Measurements from ENCODE around the gene ZNF143. TPM values are rescaled to one million over a fixed set of nuclear protein-coding genes. Genes with fewer than 3 reads are reported as not detected.

ZNF143 gene
- total RNA-seq, 1 experiment from 2014 or later = 29.5 TPM

DNA sequence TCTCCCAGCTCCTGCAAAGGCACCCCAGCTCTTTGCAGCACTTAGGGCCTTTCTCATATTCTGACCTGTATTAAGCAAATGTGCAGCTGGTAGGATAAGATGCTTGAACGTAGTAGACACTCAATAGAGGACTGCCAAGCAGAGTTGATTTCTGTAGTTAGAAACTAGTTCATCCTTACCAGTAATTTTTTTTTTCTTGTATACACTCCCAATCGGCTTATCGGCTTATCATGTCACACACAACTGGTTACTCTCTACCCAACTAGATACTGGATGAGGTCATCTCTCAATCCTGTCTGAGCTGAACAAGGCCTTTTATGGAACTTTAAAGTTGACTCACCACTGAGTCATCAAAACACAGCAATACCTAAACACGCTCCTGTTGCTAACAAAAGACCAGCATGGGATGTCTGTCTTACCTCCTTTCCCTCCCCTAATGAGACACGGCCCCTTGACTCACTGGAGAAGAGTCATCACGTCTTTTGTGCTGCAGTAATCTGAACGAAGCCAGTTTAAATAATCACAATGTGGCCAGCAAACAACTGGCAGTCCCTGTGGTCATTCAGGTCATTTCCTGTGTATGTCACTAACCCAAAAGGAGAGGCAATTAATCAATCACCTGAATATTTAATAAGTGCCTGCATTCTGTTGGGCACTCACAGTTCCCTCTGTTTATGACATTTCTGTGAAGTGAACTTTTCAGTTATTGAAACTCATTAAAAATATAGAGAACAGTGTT is 105.2 kb downstream of the ZNF143 start:
- ChIA-PET CTCF (no interaction called here), POLR2A (ENCODE audit: low non-redundant PET) (interaction anchor here (0.7 kb wide), 1 partner anchor 105 kb away, joined by 6 read pairs; the partner anchor contains the start of gene ZNF143)
- peaks cover 23% of the 10 kb centered on the region for H3K4me1 ChIP-seq (ENCODE audit: insufficient read depth, low read length, poor library complexity, severe bottlenecking)
- H3K27ac ChIP-seq (ENCODE audit: low read depth, low read length, poor library complexity, severe bottlenecking) = peak overlapping the region; percentile 62
- TF ChIP-seq, protein P1, sequence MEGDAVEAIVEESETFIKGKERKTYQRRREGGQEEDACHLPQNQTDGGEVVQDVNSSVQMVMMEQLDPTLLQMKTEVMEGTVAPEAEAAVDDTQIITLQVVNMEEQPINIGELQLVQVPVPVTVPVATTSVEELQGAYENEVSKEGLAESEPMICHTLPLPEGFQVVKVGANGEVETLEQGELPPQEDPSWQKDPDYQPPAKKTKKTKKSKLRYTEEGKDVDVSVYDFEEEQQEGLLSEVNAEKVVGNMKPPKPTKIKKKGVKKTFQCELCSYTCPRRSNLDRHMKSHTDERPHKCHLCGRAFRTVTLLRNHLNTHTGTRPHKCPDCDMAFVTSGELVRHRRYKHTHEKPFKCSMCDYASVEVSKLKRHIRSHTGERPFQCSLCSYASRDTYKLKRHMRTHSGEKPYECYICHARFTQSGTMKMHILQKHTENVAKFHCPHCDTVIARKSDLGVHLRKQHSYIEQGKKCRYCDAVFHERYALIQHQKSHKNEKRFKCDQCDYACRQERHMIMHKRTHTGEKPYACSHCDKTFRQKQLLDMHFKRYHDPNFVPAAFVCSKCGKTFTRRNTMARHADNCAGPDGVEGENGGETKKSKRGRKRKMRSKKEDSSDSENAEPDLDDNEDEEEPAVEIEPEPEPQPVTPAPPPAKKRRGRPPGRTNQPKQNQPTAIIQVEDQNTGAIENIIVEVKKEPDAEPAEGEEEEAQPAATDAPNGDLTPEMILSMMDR (conservative IDR thresholded peaks at IDR 0.05; ENCODE audit: low read depth, low read length) = no peak
- TF ChIP-seq EZH2 (IDR thresholded peaks at IDR 0.05; ENCODE audit: borderline replicate concordance, low read depth, low read length, poor library complexity, severe bottlenecking) = no peak
- no TSS peak for BruUV-seq (replicated peaks)
- no peaks in the 10 kb centered on the region for H3K9me3 ChIP-seq (ENCODE audit: low read depth, low read length, poor library complexity, severe bottlenecking)
- no peaks in the 10 kb centered on the region for H3K36me3 ChIP-seq (ENCODE audit: insufficient read depth, low read length, poor library complexity, severe bottlenecking)
- peak; percentile 91 for DNase-seq (ENCODE audit: low spot score)
- H3K4me3 ChIP-seq (ENCODE audit: low read depth, low read length, poor library complexity, severe bottlenecking) = no peak overlapping the region
- no peaks in the 10 kb centered on the region for H3K27me3 ChIP-seq (replicated peaks; ENCODE audit: insufficient read depth, low read depth, low read length, poor library complexity)
- intact Hi-C loops (cut with micrococcal nuclease; ENCODE audit: unreplicated experiment) = no loop called here

DNA sequence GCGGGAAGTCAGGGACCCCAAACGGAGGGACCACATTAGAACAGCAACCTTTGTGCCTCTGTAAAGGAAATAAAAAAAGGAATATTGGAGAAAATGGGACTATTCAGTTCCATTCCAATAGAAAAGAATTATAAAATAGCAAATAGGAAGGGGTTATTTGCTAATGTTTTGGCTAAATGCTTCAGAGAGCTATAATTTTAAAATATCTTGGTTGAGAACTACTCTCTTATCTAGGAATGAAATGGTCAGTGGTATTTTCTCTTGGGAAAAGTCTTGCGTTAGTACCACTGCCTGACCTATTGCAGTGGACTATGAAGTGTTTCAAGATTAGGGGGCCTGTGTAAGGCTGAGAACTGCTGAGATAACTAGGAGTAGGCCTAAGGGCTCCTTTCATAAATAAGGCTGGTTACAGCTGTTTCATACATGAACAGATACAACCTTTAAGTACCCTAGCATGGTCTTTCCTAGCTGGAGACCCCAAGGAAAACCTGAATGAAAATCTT is 105.8 kb downstream of the ZNF143 start:
- H3K27ac ChIP-seq (ENCODE audit: low read depth, low read length, poor library complexity, severe bottlenecking) = peak overlapping the region; percentile 62
- peaks cover 23% of the 10 kb centered on the region for H3K4me1 ChIP-seq (ENCODE audit: insufficient read depth, low read length, poor library complexity, severe bottlenecking)
- CTCF ChIA-PET = no interaction called here

DNA sequence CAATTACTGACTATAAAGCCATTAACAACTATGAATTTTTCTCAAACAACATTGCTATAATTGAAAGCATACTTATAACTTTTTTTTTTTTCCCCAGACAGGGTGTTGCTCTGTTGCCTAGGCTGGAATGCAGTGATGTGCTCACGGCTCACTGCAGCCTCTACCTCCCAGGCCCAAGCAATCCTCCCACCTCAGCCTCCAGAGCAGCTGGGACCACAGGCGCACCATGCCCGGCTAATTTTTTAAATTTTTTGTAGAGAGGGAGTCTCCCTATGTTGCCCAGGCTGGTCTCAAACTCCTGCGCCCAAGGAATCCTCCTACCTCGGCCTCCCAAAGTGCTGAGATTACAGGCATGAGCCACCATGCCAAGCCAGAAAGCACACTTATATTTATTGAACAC is 106.6 kb downstream of the ZNF143 start:
- intact Hi-C loops (cut with micrococcal nuclease; ENCODE audit: unreplicated experiment) = no loop called here
- no peak for DNase-seq (ENCODE audit: low spot score)
- BruUV-seq (replicated peaks) = no TSS peak
- no peaks in the 10 kb centered on the region for H3K36me3 ChIP-seq (ENCODE audit: insufficient read depth, low read length, poor library complexity, severe bottlenecking)
- H3K4me1 ChIP-seq (ENCODE audit: insufficient read depth, low read length, poor library complexity, severe bottlenecking) = peaks cover 23% of the 10 kb centered on the region
- TF ChIP-seq, protein P1 (conservative IDR thresholded peaks at IDR 0.05; ENCODE audit: low read depth, low read length) = no peak
- TF ChIP-seq EZH2 (IDR thresholded peaks at IDR 0.05; ENCODE audit: borderline replicate concordance, low read depth, low read length, poor library complexity, severe bottlenecking) = no peak
- H3K27me3 ChIP-seq (replicated peaks; ENCODE audit: insufficient read depth, low read depth, low read length, poor library complexity) = no peaks in the 10 kb centered on the region
- H3K27ac ChIP-seq (ENCODE audit: low read depth, low read length, poor library complexity, severe bottlenecking) = no peak overlapping the region
- H3K4me3 ChIP-seq (ENCODE audit: low read depth, low read length, poor library complexity, severe bottlenecking) = no peak overlapping the region
- no peaks in the 10 kb centered on the region for H3K9me3 ChIP-seq (ENCODE audit: low read depth, low read length, poor library complexity, severe bottlenecking)
- ChIA-PET CTCF (no interaction called here), POLR2A (ENCODE audit: low non-redundant PET) (no interaction called here)

More for the DNA sequence above, 105.8 kb downstream of the ZNF143 start:
- Histone ChIP-seq H3K36me3 (ENCODE audit: insufficient read depth, low read length, poor library complexity, severe bottlenecking) (no peaks in the 10 kb centered on the region), H3K9me3 (ENCODE audit: low read depth, low read length, poor library complexity, severe bottlenecking) (no peaks in the 10 kb centered on the region), H3K27me3 (replicated peaks; ENCODE audit: insufficient read depth, low read depth, low read length, poor library complexity) (no peaks in the 10 kb centered on the region), H3K4me3 (ENCODE audit: low read depth, low read length, poor library complexity, severe bottlenecking) (no peak overlapping the region)
- POLR2A ChIA-PET (ENCODE audit: low non-redundant PET) = interaction anchor here (0.7 kb wide), 1 partner anchor 106 kb away, joined by 6 read pairs; the partner anchor contains the start of gene ZNF143
- intact Hi-C loops (cut with micrococcal nuclease; ENCODE audit: unreplicated experiment) = no loop called here
- BruUV-seq (replicated peaks) = no TSS peak
- DNase-seq (ENCODE audit: low spot score) = no peak
- no peak for TF ChIP-seq EZH2 (IDR thresholded peaks at IDR 0.05; ENCODE audit: borderline replicate concordance, low read depth, low read length, poor library complexity, severe bottlenecking)
- TF ChIP-seq, protein P1 (conservative IDR thresholded peaks at IDR 0.05; ENCODE audit: low read depth, low read length) = no peak

Data from A673 (cell line).